Mucosa of gallbladder (tissue), 1 donor: ENCODE measurements around the gene ARF4. TPM values are rescaled to one million over a fixed set of nuclear protein-coding genes. Genes with fewer than 3 reads are reported as not detected.
A peak's percentile ranks its signal among the peaks of the same experiment; 100 is the strongest.
"Not testable (repeated sequence)": the region's sequence is repeated elsewhere in the genome, so short reads cannot be mapped to it uniquely, and the experiment has no call there.

ENCODE experiments used
- DNase-seq: peaks from one replicate; pipeline ENCODE4 v3.0.0-alpha.2; 2020; ENCODE audit warnings: low spot score
- total RNA-seq: library from RNA; stranded (reverse); gene quantifications from one replicate; pipeline ENCODE4 v1.2.1, GENCODE V29; 2021
- donor health status: DM: no; HTN: no; CAD: no.

Gene ARF4
- 149 TPM for total RNA-seq

DNA sequence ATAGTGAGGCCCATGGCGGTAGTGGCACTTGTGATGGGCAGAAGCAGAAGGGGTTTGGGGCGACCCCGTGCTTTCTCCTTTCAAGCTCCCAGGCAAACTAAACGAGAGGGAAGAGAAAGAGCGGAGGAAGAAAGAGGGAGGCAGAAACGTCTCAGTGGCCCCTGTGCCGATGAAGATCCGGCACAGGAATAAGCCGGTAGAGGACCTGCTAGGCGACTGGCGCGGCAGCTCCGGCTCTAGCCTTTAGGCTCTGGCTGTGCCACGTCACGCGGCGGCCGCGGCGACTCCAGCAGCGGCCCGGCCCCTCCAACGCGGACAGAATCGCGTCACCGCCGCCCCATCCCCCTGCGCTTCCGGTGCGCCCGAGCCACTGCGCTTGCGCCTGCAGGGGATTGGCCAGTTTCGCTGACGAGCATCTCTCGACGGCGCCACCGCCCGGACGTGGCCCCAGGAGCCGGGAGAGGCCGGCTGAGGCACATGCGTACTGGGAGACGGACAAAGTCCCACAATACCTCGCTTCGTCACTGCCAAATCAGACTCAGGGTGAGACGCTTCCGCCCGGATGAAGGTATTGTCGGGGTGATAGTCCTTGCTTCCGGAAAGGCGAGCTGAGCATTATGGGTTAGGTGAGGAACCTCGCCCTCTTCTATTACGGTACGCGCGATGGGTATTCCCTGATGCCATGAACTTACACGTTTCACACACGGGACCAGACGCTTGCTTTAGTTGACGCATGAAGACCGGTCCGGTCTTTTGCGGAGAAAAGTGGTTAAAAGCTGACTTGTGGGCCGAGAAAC is at the start of gene ARF4:
Gene ARF4, minus strand, starts transcription at position 218 of the 797 bp plus-strand sequence. Its CDS starts 204 bp downstream, at position 14.
- DNase-seq, result peak; percentile 100

DNA sequence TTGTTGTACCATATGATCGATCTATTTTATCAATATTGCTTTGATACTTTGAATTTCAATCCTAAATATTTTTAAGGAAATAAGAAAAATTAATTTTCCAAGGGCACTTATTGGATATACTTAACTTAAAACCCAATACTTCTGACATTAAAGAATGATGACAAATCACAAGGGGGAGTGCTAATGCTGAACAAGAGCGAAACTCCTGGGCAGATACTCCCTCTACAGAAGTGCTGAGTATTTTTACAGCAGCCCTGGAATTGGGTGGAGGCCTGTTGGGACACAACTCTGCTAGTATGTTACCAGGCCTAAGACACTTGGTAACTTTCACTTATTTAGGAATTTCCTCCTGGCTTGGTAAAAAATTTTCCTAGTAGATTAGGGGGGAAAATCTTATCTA is 49.6 kb upstream of the ARF4 start:
- no peak for DNase-seq

DNA sequence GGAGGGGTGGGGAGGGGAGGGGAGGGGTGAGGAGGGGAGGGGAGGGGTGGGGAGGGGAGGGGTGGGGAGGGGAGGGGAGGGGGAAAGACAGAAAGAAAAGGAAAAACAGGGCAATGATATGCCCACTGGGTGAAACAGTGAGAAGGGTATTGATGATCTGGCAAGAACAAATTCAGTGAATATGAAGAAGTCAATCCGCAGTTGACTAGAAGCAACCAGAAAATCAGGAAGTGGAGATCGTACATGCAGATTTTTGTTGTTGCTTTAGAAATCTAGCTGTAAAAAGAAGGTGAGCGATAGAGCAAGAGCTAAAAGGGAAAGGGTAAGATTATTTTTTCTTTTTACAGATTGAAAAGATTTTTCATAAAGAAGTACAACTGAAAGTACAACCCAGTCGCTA is 47.6 kb upstream of the ARF4 start:
- no peak for DNase-seq

DNA sequence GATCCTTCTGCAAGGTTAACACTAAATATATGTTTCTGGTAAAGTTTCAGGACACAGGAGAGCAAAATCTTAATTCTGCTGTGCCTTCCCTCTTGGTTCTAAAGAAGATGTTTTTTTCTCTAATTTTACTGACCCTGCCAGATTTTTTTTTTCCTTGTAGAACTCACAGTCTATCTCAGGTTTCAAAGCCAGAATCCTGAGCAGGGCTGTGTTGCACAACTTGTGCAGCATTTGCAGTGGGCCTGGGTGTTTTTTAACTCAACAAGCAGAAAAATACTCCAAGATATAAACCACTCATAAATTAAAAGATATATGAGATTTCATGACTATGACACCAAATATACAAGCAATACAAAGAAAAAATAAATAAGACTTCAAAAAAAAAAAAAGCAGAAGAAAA is 40.2 kb upstream of the ARF4 start:
- no peak for DNase-seq

DNA sequence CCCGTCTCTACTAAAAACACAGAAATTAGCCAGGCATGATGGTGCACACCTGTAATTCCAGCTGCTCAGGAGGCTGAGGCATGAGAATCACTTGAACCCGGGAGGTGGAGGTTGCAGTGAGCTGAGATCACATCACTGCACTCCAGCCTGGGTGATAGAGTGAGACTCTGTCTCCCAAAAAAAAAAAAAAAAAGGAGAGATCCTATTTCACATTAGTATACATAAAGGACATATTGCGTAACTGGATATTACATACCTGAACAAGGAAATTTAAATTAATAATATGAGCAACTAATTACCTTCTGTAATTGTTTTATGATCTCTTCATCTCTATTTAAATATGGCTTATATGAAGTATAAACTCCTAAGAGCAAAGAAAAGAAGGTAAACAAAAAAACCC is 37.1 kb upstream of the ARF4 start:
- DNase-seq, result not testable (repeated sequence)

DNA sequence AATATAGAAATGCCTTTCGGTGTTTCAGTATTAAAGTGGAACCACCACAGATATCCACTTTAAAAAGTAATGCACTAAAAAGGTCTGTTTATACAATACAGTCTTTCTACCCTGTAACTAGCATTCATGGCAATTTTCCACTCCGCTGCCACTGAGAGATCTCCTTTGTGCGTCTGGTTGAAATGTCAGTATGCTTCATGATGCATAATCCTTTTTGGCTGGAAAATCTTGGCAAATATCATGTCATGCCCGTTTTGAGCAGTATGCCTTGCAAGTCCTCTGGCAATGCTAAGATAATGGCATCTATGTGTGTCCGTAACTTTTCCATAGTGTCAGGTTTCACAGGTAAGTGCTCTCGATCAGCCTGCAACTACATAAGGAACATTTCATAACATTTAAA is 30.8 kb upstream of the ARF4 start:
- DNase-seq, result no peak

DNA sequence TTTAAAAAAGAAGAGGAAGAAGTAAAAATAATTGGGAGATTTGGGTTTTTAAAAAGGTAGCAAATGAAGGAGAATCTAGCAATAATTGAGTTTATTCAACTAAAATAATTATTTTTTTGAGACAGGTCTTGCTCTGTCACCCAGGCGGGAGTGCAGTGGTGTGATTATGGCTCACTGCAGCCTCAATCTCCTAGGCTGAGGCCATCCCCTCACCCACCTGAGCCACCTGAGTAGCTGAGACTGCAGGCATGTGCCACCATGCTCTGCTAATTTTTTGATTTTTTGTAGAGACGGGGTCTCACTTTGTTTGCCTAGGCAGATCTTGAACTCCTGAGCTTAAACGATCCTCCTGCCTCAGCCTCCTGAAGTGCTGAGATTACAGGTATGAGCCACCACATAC is 27.7 kb upstream of the ARF4 start:
- DNase-seq, result no peak

DNA sequence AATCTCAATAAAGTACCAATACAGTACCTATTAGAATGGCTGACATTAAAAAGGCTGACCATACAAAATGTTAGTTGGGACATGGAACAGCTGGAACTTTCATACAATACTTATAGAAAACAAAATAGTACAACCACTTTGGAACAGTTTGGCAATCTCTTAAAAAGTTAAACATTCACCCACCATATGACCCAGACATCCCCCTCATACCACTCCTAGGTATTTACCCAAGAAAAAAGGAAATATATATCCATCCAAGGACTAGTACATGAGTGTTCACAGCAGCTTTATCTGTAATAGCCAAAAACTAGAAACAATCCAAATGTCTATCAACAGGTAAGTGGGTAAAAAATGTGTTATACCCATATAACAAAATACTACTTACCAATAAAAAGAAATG is 25.2 kb upstream of the ARF4 start:
- DNase-seq, result no peak

DNA sequence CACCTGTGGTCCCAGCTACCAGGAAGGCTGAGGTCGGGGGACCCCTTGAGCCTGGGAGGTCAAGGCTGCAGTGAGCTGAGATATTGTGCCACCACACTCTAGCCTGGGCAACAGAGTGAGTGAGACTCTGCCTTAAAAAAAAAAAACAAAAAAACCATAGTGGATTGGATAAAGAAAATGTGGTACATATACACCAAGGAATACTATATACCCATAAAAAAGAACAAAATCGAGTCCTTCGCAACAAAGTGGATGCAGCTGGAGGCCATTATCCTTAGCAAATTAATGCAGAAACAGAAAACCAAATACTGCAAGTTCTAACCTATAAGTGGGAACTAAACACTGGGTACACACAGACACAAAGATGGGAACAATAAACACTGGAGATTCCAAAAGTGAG is 20.6 kb upstream of the ARF4 start:
- DNase-seq, result no peak

DNA sequence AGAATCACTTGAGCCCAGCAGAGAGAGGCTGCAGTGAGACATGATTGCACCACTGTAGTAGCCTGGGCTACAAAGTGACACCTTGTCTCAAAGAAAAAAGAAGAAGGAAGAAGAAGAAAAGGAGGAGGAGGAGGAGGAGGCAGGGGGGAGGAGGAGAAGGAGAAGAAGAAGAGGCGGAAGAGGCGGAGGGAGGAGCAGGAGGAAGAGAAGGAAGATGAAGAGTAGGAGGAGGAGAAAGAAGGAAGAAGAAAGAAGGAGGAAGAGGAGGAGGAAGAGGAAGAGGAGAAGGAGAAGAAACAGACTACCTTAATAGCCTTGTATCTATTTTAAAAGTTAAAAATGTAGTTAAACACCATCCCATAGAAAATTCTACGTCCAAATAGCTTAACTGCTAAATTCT is 19.1 kb upstream of the ARF4 start:
- no peak for DNase-seq

DNA sequence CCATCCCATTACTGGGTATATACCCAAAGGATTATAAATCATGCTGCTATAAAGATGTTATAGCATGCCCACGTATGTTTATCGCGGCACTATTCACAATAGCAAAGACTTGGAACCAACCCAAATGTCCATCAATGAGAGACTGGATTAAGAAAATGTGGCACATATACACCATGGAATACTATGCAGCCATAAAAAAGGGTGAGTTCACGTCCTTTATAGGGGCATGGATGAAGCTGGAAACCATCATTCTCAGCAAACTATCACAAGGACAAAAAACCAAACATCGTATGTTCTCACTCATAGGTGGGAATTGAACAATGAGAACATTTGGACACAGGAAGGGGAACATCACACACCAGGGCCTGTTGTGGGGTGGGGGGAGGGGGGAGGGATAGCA is 14.7 kb upstream of the ARF4 start:
- not testable (repeated sequence) for DNase-seq

DNA sequence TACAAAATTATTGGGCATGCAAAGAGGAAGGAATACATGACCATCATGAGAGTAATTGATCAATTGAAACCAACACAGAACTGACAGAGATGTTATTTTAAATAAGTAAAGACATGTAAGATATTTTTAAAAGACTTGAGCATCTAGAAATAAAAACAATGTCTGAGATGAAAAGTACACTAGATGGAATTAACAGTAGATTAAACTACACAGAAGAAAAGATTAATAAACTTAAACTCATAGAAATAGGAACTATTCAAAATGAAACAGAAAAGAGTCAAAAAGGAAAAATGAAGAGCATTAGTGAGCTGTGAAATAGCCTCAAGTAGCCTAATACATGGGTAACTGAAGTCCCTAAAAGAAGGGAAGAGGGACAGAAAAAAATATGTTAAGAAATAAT is 8.5 kb upstream of the ARF4 start:
- no peak for DNase-seq

DNA sequence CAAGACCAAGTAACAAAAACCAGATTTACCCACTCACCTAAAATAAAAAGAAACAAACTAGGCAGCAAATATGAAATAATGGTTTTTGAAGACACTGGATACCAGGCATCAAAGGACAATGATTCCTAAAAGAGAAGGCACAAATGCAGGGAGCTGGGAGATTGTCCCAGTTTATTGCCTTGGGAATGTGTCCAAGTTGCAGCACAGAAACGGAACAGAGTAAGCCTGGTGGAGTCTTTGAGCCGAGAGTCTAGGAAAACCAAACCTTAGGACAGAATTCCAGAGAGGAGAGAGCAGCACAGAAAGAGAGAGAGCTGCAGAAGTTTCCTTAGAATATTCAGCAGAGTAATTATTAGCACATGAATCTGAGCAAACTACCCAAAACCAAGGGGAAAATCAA is 7.8 kb upstream of the ARF4 start:
- DNase-seq, result no peak

DNA sequence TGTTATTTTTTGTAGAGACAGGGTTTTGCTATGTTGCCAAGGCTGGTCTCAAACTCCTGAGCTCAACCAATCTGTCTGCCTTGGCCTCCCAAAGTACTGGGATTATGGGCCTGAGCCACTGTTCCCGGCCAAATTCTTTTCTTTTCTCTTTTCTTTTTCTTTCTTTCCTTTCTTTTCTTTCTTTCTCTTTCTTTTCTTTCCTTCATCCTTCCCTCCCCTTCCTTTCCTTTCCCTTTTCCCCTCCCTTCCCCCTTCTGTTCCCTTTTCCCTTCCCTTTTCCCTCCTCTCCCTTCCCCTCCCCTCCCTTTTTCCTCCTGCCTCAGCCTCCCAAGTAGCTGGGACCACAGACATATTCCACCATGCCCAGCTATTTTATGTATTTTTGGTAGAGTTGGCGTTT is 3.1 kb upstream of the ARF4 start:
- no peak for DNase-seq

DNA sequence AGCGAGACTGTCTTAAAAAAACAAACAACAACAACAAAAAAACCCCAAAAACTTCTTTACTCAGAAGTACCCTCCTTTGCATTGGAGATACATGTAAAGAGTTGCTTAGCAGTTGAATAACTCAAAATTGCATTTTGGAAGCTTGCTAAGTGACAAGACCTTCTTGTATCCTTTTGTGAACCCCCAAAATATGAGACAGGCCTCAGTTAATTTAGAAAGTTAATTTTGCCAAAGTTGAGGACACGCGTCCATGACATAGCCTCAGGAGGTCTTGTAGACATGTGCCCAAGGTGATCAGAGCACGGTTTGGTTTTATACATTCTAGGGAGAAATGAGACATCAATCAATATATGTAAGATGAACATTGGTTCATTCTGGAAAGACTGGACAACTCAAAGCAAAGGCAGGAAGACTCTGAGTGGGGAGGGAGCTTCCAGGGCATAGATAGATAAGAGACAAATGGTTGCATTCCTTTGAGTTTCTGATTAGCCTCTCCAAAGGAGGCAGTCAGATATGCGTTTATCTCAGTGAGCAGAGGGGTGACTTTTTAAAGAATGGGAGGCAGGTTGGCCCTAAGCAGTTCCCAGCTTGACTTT is 1.7 kb upstream of the ARF4 start:
- no peak for DNase-seq

DNA sequence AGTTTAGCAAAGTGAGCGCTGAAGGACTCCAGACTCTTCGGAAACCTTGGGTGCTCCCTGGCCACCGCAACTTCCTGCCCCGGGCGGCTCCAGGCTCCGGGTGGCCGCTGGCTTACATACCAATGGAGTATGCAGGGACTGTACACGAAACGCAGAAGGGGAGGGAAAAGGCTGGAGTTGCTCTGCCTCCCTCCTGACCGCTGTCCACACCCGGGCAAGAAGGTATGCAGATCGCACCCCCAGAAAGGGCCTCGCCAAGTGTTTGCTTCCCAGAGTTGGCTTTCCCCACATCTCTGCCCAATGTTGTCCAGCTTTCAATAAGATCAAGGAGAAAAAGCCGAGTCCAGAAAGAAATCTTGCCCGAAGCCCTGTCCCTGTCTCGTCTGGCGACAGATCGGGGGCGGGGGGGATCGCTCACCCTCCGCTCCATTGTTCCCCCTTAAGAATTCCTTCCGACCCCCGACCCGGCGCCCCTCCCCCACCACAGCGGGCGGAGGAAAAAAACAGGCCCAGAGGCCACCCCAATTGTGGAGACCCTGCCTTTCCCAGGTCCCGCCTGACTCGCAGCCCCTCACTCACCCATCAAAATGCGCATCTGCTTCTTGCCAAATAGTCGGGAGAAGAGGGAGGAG is 533 bp downstream of the ARF4 start:
- peak; percentile 85 for DNase-seq

DNA sequence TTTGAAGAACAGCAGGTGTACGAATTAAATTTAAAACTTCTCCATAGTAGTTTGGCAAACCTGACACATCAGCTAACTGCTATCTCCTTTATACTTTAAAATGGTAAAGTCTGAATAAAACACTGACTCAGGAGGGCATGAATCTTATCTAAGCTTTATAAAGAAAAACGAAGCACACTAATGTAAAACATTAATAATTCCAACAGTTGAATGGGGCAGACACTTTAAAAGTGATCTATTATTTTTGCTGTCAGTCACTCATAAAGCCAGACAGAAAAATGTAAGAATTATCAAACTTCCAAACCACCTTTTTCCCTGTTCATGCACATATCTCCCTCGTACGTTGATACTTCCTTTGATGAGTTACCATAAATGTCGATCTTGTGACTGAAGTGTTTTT is 2.6 kb downstream of the ARF4 start:
- DNase-seq, result no peak

DNA sequence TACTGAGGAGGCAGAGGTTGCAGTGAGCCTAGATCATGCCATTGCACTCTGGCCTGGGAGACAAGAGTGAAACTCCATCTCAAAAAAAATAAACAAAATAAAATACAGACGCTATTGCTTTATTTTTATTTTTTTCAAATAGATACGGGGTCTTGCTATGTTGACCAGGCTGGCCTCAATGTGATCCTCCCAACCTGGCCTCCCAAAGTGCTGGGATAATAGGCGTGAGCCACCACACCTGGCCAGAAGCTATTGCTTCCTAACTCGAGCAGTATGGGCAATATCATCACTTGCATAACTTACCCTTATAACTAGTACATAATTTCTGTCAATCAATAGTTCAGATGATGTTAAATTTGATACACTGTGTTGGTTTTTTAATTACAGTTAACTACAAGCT is 3.0 kb downstream of the ARF4 start:
- DNase-seq, result no peak

DNA sequence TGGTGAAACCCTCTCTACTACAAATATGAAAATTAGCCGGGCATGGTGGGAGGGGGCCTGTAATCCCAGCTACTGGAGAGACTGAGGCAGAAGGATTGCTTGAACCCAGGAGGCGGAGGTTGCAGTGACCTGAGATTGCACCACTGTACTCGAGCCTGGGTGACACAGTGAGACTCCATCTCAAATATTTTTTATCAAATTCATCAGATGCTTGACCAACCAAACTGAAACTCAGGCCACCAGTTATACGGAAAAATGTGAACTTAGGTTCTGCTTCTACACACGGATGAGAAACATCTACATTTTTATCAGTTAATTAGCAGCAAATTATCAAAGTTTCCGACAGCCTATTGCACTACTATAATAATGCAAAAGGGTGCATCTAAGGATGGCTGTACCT is 4.8 kb downstream of the ARF4 start:
- no peak for DNase-seq

DNA sequence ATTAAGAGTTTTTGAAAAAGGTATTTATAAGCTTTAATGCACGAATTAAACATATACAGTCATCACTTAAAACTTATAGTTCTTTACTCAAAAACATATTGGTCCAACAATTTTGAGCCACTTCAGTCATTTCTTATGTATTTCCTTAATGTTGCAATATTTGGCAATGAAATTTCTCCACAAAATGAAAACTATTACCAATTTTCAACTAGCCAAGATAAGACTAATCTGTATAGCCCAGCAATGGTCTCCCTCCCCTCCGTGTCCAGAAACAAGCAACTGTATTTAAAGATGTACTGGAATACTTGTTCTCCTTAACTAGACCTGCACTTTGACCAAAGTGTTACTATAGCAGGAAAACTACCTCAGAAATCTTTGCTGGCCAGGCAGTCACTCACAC is 9.2 kb downstream of the ARF4 start:
- DNase-seq, result no peak

DNA sequence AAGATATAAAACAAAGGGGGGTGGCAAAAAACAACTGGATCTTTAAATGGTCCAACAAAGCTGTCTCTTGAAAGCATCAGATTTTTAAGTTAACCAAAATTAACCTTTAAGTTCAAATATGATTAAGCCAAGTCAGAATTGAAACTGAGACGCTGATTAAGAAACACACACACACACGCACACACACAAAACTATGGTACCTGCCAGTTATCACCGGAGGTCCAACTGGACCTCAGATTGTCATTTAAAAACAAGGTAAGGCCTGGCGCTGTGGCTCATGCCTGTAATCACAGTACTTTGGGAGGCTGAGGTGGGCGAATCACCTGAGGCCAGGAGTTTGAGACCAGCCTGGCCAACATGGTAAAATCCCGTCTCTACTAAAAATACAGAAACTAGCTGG is 10.4 kb downstream of the ARF4 start:
- no peak for DNase-seq

DNA sequence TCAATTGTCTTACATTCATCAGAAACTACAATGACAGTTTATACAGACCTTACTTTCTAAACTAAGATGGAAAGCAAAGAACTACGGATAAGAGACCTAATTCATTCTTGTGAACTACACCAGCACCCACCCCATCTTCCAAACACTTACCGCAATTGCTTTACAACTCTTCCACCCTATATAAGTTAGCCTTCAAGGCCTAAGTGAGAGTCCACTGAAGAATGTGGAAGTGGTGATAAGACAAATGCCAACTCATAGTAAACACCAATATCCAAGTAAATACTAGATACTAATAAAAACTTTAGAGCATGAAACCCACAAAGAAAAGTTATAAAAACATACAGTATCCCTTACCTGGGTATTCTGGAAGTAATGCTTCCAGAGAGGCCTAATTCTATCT is 13.6 kb downstream of the ARF4 start:
- DNase-seq, result no peak

DNA sequence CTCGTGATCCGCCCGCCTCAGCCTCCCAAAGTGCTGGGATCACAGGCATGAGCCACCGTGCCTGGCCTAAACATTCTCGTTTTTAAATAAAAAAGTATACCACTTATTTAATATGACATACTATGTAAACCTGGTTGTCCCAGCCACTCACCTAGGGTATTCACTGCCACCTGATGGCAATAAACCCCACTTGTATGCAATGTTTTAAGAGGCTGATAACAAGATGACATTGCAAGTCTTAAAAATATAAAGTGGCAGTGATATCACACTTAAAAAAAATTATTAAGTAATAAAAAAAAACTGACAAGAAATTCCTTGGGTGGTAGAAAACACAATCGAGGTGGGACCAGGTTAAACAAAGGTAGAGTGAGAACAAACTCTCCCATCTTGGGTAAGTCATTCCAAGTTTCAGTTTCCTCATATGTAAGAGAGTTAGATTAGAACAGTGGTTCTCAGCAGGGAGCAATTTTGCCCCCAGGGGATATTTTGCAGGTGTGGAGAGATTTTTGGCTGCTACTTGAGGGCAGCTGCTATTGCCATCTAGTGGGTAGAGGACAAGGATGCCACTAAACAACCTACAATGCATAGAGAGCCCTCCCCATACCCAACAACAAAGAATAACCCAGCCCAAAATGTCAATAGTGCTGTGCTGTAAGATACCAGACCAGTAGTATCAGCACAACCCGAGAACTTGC is 14.5 kb downstream of the ARF4 start:
- DNase-seq, result no peak
